Dermis microvascular lymphatic vessel endothelial cell (primary cell): ENCODE data around the gene C8A. TPM values are rescaled to one million over a fixed set of nuclear protein-coding genes. Genes with fewer than 3 reads are reported as not detected.

ENCODE experiments used
- DNase-seq, 2 donors: peaks; one replicate each; pipeline versions ENCODE4 v3.0.0 to v3.0.0-alpha.2; 2010; ENCODE audit warnings: low read depth in 2 of 2
- total RNA-seq: library from RNA; depleted of rRNA; stranded (reverse); fragments of >200 nt; gene quantifications from 2 replicates; pipeline ENCODE4 v1.2.1, GENCODE V29; 2014

The C8A gene
- total RNA-seq, 1 donor from 2014 or later = not detected

- no peak for DNase-seq
Measured at GRCh38 chr1:56890229-56890628, 35.6 kb downstream of the C8A start.

GRCh38 chr1:56894014-56894413, 39.4 kb downstream of the C8A start:
- DNase-seq = no peak

- DNase-seq = no peak
Measured at GRCh38 chr1:56897150-56898004, 42.8 kb downstream of the C8A start.

- no peak for DNase-seq
Measured at GRCh38 chr1:56898005-56898373, 43.4 kb downstream of the C8A start.

- no peak for DNase-seq
Measured at GRCh38 chr1:56898879-56899278, 44.3 kb downstream of the C8A start.

GRCh38 chr1:56901716-56902115, 47.1 kb downstream of the C8A start:
- DNase-seq = no peak

GRCh38 chr1:56903778-56904177, 49.2 kb downstream of the C8A start:
- DNase-seq = no peak

- no peak for DNase-seq
Measured at GRCh38 chr1:56904663-56905397, 50.2 kb downstream of the C8A start.

GRCh38 chr1:56905667-56906066, 51.1 kb downstream of the C8A start:
- no peak for DNase-seq

GRCh38 chr1:56908619-56909221, 54.1 kb downstream of the C8A start:
- no peak for DNase-seq

GRCh38 chr1:56910441-56910985, 55.9 kb downstream of the C8A start:
- no peak for DNase-seq

GRCh38 chr1:56911098-56911938, 56.7 kb downstream of the C8A start:
- DNase-seq = no peak

- DNase-seq = no peak
Measured at GRCh38 chr1:56912325-56912724, 57.7 kb downstream of the C8A start.

GRCh38 chr1:56915960-56916359, 61.4 kb downstream of the C8A start:
- no peak for DNase-seq

- no peak for DNase-seq
Measured at GRCh38 chr1:56916630-56917029, 62.0 kb downstream of the C8A start.

- no peak for DNase-seq
Measured at GRCh38 chr1:56917356-56917755, 62.8 kb downstream of the C8A start.

GRCh38 chr1:56920591-56921001, 66.0 kb downstream of the C8A start:
- no peak for DNase-seq

- DNase-seq = no peak
Measured at GRCh38 chr1:56921479-56921878, 66.9 kb downstream of the C8A start.

GRCh38 chr1:56922070-56922469, 67.5 kb downstream of the C8A start:
- DNase-seq = no peak

GRCh38 chr1:56922507-56922906, 67.9 kb downstream of the C8A start:
- DNase-seq = no peak

- no peak for DNase-seq
Measured at GRCh38 chr1:56923201-56923600, 68.6 kb downstream of the C8A start.
